GM21717 (cell line): ENCODE data around the gene YIPF3.
"Not testable (repeated sequence)": the region's sequence is repeated elsewhere in the genome, so short reads cannot be mapped to it uniquely, and the experiment has no call there.

ENCODE experiments used
- ATAC-seq: cut with Tn5 transposase; IDR thresholded peaks from one replicate; pipeline ENCODE4 v1.9.1; 2021; ENCODE audit warnings: mild to moderate bottlenecking, moderate library complexity; ENCODE audit not compliant: unreplicated experiment

Gene YIPF3

GRCh38 chr6:43467265-43467664 lies 49.5 kb downstream of the YIPF3 start:
- ATAC-seq: not testable (repeated sequence)

- no peak for ATAC-seq
These were observed 50.8 kb downstream of the YIPF3 start for GRCh38 chr6:43465948-43466347.

GRCh38 chr6:43464337-43464736 lies 52.4 kb downstream of the YIPF3 start:
- ATAC-seq: no peak

- no peak for ATAC-seq
These were observed 54.8 kb downstream of the YIPF3 start for GRCh38 chr6:43461936-43462335.
